ENCODE results near the gene MAGI3.

Gene MAGI3

DNA sequence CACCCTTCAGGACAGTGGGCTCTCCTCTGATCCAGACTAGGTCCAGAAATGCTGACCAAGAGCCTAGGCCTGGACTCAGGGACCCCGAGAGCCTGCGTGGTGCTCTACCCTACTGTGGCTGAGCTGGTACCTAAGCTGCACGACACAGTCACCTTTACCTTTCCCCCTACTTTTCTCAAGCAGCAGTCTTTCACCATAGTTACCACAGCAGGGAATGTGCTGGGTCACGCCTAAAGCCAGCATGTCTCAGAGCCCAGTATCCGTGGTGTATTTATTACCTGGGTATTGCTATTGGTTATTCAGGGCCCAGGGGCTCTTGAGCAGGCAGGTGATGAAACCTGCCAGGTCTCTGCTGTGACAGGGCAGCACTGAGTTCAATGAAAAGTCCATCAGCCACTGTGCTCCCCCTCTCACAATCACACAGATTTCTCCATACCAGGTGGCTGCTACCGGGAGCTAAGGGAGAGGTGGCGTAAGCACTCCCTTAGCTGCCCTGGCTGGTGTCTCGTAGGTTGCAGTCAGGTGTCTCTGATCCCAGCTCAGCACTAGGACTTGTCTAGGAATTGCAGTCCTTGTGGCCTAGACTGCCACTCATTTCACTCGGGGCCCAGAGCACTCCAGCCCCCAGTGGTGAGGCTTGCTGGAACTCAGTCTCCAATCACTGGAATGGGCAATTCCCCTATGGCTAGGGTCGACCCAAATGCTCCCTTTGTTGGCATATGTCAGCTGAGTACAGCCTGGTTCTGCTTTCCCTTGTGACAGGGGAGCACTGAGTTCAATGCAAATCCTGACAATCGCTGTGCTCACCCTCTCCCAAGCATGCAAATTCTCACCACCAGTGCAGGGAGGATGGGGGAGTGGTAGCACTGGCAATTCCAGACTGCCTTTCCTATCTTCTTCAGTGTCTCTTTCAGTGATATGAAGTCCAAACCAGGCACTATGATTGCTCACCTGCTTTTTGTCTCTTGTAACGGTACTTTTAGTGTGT, 240.3 kb downstream of the MAGI3 start:
- POLR2A ChIA-PET, result no interaction called here
- no peak for TF ChIP-seq CTCF (IDR thresholded peaks at IDR 0.05; ENCODE audit: insufficient read depth, low read length, missing control alignments)
- no peak for DNase-seq (ENCODE audit: low read depth, low spot score)
- CTCF ChIA-PET, result no interaction called here
- no peak overlapping the region for H3K4me3 ChIP-seq (ENCODE audit: low read depth, low read length)

GRCh38 chr1:113641396-113641795, 251.1 kb downstream of the MAGI3 start:
- ChIA-PET POLR2A (no interaction called here), CTCF (no interaction called here)
- no peak for DNase-seq (ENCODE audit: low read depth, low spot score)
- TF ChIP-seq CTCF (IDR thresholded peaks at IDR 0.05; ENCODE audit: insufficient read depth, low read length, missing control alignments), result no peak
- no peak overlapping the region for H3K4me3 ChIP-seq (ENCODE audit: low read depth, low read length)

- peak; percentile 14 for DNase-seq (ENCODE audit: low read depth, low spot score)
- ChIA-PET CTCF (no interaction called here), POLR2A (no interaction called here)
- H3K4me3 ChIP-seq (ENCODE audit: low read depth, low read length), result no peak overlapping the region
- TF ChIP-seq CTCF (IDR thresholded peaks at IDR 0.05; ENCODE audit: insufficient read depth, low read length, missing control alignments), result no peak
Observed at GRCh38 chr1:113647164-113647563, 256.8 kb downstream of the MAGI3 start.

DNA sequence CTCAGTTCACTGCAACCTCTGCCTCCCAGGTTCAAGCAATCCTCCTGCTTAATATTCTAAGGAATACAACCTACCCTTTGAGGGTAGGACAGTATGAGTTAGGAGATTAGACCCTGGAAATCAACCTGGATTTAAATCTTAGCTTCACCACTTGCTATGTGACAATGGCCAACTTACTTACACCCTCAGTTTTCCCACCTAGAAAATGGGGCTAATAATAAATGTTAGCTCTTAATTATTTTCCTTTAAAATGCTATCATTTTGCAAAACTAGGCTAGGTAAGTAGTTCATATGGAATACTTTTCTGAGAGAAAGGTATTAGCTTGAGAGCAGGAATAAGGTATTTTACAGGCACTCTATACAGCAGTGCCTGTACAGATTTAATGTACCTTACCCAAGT, 258.2 kb downstream of the MAGI3 start:
- POLR2A ChIA-PET, result no interaction called here
- no peak for TF ChIP-seq CTCF (IDR thresholded peaks at IDR 0.05; ENCODE audit: insufficient read depth, low read length, missing control alignments)
- H3K4me3 ChIP-seq (ENCODE audit: low read depth, low read length), result no peak overlapping the region
- no peak for DNase-seq (ENCODE audit: low read depth, low spot score)
- CTCF ChIA-PET, result no interaction called here

DNA sequence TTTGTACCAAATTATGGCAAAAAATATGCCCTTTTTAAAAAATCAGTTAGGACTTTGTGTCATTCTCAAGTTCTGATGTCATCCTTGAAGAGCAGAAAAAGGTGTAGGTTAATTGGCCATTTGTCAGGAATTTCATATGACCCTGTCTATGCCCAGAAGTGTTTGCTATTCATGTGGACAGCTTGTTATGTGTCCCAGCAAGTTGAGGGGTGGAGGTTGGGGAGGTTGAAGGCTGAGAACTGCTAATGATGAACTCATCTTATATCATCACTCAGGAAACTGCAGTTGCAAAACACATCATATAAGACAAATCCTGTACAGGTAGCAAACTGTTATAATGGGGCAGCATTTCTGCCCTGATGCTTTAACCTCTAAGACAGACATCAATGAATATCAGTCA, 262.5 kb downstream of the MAGI3 start:
- POLR2A ChIA-PET, result no interaction called here
- TF ChIP-seq CTCF (IDR thresholded peaks at IDR 0.05; ENCODE audit: insufficient read depth, low read length, missing control alignments), result no peak
- no peak overlapping the region for H3K4me3 ChIP-seq (ENCODE audit: low read depth, low read length)
- no peak for DNase-seq (ENCODE audit: low read depth, low spot score)
- CTCF ChIA-PET, result no interaction called here

DNA sequence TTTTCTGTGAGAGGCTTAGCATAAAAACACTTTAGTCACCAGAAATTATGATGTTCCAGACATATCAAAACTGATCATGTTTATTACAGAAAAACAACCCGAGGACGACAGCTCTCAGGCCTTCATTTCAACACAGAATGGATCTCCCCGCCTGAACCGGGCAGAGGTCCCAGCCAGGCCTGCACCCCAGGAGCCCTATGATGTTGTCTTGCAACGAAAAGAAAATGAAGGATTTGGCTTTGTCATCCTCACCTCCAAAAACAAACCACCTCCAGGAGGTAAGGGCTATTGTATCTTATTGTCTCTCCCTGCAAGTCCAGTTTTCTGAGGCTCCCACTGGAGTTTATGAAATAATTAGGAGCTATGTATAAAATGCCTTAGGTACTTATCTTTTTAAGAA, 263.4 kb downstream of the MAGI3 start:
- no peak overlapping the region for H3K4me3 ChIP-seq (ENCODE audit: low read depth, low read length)
- CTCF ChIA-PET, result interaction anchor here (1.0 kb wide), 1 partner anchor 513 kb away, joined by 3 read pairs; no protein-coding TSS in a partner anchor
- no peak for DNase-seq (ENCODE audit: low read depth, low spot score)
- POLR2A ChIA-PET, result no interaction called here
- no peak for TF ChIP-seq CTCF (IDR thresholded peaks at IDR 0.05; ENCODE audit: insufficient read depth, low read length, missing control alignments)
